Measurements from ENCODE around the gene RNFT2.

DNA sequence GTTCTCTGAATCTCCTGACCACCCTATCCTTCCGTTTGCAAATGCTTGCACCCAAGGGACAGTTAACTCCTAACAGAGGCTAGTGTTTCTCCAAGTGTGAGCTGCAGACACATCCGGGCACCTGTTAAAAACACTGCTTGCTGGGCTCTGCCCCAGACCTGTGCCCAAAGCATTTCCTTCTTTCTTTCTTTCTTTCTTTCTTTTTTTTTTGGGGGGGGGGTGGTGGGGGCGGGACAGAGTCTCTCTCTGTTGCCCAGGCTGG is 42.7 kb upstream of the RNFT2 start:
- TF ChIP-seq, protein P1, sequence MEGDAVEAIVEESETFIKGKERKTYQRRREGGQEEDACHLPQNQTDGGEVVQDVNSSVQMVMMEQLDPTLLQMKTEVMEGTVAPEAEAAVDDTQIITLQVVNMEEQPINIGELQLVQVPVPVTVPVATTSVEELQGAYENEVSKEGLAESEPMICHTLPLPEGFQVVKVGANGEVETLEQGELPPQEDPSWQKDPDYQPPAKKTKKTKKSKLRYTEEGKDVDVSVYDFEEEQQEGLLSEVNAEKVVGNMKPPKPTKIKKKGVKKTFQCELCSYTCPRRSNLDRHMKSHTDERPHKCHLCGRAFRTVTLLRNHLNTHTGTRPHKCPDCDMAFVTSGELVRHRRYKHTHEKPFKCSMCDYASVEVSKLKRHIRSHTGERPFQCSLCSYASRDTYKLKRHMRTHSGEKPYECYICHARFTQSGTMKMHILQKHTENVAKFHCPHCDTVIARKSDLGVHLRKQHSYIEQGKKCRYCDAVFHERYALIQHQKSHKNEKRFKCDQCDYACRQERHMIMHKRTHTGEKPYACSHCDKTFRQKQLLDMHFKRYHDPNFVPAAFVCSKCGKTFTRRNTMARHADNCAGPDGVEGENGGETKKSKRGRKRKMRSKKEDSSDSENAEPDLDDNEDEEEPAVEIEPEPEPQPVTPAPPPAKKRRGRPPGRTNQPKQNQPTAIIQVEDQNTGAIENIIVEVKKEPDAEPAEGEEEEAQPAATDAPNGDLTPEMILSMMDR (IDR thresholded peaks at IDR 0.05) = no peak
- no peak for TF ChIP-seq POLR2AphosphoS5 (IDR thresholded peaks at IDR 0.05)
- TF ChIP-seq POLR2A (IDR thresholded peaks at IDR 0.05) = no peak
